ENCODE measurements around the gene PDPK1.
"Not testable (repeated sequence)": the region's sequence is repeated elsewhere in the genome, so short reads cannot be mapped to it uniquely, and the experiment has no call there.

Gene PDPK1

DNA sequence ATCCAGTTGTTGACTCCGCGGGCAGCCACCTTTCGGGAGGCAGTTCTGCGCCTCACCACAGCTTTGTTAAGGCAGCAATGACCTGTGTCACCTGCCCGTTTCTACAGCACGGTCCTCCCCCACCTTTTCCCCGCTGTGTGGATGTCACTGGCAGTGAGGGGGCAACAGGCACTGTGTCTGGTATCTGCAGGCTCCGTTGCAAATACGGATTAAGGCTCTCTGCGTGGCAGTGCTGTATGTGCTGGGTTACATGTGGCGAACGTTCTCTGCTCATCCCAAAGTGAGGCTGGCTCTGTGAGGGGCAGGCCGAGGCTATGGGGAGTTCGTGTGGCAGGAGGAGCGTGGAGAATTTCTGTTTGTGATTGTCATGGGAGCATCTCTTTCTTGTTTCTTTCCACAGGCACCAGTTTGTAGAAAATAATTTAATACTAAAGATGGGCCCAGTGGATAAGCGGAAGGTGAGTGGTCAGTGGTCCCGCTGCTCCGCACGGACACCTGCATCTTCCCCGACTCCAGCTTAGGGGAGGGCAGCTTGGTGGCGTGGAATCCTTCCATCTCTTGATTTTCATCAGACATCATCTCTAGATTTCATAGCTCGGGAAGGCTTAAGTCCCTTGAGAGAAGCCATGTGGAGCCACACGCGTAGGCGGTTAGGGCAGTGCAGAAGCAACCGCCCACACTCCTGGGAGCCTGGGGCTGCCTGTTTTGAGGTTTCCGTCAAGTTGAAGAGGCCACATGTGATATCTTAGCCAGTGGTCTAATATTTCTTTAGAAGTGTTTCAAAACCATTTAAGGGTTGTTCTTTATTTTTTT, 57.8 kb downstream of the PDPK1 start:
- no peak for DNase-seq

DNA sequence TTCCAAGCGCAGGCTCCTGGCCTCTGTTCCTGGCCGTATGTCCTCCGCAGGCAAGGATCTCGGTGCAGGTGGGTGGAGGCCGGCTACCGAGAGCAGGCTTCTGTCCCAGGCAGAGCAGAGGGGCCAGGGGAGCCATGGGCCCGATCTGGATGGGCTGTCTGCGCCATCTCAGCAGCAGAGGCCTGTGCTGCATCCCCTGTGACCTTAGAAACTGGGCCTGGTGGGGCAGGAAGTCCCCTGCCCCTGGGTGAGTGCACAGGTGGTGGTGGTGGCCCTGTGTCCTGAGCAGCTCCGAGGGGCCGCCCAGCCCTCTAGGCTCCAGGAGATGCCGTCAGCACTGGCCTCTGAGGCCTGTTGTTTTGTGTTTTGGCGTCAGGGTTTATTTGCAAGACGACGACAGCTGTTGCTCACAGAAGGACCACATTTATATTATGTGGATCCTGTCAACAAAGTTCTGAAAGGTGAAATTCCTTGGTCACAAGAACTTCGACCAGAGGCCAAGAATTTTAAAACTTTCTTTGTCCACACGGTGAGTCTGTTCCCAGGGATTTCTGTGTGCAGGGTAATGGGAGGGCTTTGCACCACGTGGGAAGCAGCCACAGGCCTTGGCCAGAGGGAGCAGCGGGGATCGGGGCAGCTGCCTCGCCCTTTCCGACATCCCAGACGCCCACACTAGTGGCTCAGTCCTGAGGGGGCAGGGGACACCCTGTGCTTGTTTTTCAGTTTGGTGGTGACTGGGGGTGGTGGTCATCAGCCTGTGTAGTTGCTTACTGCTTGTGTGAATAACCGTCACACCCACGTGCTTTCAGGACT, 59.1 kb downstream of the PDPK1 start:
- no peak for DNase-seq

DNA sequence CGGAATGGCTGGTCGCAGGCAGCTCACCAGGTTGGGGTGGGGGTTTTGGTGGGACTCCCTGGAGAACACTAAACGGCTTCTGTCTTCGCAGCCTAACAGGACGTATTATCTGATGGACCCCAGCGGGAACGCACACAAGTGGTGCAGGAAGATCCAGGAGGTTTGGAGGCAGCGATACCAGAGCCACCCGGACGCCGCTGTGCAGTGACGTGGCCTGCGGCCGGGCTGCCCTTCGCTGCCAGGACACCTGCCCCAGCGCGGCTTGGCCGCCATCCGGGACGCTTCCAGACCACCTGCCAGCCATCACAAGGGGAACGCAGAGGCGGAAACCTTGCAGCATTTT, 59.7 kb downstream of the PDPK1 start:
- no peak for DNase-seq

DNA sequence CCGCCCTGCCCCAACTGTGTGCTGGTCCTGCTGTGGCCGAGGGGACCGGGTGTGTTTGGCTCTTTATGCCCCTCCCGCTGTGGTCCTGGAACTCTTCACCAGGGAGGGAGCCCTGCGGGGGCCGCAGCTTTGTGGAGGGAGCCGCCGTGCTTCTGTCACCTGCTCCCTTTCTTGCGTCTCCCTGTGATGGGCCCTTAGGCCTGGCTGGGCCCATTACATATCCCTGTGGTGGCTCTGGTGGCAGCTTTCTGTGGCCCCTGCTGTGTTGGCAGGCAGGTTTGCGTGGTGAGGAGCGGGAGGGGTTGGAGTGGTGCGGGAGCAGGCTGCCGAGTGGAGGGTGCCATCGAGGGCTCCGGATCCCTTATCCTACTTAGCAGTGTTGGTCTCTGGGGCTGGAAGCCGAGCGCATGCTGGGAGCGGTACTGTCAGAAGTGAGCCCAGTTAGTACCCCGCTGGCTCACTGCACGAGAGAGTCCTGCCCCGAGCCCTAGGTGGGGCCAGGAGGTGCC, 60.4 kb downstream of the PDPK1 start:
- DNase-seq: no peak

DNA sequence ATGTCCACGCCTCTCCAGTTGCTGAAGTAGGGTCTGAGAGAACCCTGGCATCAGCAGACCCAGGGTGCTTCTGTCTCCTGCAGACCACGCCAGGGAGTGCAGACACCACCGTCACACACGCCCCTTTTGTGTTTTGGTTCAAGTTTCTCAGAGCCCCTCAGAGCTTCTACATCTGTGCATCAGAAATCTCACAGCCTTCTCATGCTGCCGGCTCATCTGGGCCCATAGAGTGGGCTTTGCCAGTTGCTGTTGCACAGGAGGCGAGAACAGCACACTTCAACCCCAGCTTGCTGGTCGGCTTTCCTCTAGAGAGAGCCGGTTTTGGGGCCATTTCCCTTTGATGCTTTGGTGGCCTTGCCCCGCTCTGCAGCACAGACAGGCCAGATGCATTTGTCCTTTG, 60.9 kb downstream of the PDPK1 start:
- DNase-seq: no peak

DNA sequence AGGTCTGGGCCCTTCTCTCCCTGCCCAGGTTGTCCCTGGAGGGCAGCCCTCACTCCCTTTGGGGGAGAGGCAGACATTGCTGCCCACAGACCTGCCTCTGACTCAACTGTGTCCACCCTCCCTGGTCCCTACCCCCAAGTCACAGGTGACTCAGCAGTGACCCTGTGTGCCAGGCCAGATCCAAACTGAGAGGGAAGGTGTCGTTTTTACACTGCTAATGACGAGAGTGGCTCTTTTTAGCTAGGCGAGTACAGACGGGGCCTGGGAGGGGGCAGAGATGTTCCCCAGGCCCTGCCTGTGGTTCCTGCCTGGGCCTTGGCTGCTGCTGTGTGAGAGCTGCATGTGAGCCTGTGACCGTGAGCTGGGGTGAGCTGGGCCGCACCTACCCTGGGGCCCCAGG, 61.3 kb downstream of the PDPK1 start:
- DNase-seq: not testable (repeated sequence)

DNA sequence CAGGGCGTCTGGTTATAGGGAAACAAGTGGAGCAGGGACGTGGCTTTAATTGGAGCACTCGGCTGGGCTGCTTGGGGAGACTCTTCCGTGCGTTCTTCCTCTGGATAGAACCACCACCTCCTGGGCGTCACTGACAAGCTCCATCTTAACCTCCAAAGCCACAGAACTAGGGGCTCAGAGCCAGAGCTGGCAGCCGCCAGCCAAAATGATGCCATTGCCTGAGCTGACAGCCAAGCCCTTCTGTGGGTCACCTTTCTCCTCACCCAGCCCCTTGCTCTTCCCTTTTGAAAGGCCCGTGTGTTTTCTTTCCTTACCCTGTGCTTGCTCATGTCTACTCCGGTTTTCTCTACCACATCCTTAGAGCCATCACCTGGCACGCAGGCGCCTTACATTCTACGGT, 62.0 kb downstream of the PDPK1 start:
- not testable (repeated sequence) for DNase-seq

DNA sequence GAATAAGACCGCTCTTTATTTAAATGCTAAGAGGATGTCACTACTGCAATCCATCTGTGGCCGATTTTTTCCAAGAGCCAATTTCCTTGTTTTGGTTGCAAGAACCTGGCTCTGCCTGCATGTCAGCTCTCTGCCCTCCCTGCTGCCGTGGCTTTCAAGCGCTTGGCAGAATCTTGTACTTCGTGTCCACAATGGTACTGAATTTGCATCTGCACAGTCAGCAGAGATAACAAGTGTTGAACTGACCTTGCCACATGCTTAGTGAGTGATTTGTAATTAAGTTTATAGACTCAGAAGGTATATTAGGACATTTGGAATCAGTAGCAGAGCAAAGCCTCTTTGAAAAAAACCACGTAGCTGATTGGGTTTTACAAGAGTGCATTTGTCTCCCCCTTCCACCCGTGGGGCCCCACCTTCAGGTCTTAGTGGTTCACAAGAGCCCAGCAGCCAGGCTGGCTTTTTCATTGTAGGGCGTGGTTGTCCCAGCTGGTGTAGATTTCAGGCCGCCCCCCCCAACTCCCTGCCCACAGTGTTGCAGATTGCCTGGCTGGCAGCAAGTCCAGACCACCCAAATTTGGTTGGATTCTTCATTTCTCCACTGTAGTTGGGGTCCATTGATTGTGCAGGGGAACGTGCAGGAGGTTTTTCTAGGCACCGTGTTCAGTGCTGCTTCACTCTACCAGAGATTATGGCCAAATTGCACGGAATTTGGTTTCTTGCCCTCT, 63.6 kb downstream of the PDPK1 start:
- DNase-seq: not testable (repeated sequence)

DNA sequence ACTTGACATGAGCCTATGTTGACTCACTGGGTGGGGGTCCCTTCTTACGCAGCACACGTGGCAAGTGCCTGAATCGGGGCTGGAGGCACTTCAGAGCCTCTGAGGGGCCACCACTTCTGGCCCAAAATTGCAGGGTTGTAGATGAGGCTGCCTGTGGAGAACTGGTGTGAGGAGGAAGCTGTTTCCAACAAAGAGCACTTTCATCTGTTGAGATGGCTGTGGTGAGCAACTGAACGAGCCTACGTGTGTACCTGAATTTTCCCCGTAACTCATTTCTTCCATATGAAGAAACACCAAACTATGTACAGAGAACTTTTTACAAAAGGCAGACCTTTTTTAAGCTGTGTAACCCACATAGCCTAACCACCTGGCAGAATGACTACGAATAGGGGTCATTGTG, 64.4 kb downstream of the PDPK1 start:
- not testable (repeated sequence) for DNase-seq

DNA sequence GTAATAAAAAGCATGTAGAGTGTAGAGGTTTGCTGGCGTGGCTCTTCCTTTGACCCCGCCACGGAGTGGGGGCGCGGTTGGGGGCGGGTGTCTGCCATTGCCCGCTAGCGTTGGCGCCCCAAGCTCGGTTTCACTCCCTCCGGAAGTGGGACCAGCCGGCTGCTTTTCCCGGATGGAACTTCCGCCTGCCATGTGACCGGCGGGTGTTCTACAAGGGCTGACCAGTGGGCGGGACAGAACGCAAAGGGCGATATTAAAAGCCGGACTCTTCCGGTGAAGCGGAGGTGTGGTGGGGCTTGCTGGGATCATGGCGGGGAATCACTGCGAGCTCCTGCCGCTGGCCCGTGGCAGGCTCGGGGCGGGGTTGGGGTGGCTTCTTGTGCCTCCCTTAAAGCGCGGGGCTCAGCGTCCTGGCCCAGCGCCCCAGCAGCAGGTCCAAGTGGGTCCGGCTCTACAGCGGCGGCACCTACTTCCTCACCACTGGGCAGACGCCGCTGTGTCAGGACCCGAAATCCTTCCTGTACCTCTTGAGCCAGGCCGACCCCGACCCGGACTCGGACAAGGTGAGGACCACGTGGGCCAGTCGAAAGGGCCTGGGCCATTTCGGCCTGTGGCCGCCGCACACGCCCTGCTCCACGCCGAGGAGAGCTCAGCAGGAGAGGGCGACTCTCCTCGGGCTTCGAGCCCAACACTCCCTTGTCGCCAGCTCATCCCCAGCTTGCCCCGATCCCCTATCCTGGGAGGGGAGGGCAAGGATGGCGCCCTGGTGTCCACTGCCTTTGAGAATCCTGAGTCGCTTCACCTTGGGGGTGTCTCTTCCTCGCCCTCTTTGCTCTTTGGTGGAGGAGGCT, 65.6 kb downstream of the PDPK1 start:
- peak; percentile 85 for DNase-seq

DNA sequence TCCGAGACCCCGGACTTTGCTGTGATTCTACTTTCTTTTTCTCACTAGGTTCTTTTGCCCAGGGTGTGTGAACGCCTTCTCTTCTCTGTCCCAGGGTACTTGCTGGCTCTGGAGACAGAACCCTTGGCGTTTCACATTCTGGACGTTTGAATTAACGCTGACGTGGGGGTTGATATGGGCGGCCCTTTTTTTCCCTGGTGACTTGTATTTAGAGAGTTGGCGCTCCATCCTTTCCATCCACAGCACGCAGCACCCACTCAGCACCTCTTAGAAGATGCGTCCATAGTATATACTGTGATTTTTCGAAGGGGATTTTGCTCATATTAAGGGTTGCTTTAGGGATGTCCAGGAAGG, 66.2 kb downstream of the PDPK1 start:
- not testable (repeated sequence) for DNase-seq

DNA sequence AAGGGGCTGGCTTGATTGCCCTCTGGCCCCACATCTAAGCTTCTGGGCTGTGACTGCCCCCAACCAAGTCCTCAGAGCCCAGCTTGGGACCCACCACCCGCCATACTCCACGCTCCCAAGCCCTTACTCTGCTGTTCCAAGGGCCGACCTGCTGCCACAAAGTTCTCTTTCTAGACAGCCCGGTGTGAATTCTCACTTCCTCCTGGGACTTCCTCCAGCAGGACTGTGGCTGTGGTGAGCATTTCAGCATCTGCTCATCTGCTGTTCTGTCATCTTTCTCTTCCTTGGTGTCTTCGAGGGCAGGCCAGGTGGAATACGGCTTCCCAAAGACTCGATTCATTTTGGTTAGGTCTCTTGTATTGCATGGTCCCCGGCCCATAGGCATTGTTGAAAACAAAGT, 69.0 kb downstream of the PDPK1 start:
- DNase-seq: not testable (repeated sequence)

DNA sequence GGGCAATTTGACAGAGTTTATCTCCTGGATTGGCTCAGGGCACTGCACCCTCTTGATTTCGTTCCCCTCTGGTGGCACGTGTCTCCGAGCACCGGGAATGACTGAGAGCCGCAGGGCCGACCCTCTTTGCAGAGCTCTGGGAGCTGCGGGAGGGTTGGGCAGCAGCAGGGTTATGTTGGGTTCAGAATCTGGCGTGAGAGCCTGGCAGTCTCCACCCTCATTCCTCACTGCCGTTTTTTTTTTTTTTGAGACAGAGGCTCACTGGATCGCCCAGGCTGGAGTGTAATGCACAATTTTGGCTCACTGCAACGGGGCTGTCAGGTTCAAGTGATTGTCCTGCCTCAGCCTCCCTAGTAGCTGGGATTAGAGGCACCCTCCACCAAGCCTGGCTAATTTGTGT, 71.5 kb downstream of the PDPK1 start:
- not testable (repeated sequence) for DNase-seq

DNA sequence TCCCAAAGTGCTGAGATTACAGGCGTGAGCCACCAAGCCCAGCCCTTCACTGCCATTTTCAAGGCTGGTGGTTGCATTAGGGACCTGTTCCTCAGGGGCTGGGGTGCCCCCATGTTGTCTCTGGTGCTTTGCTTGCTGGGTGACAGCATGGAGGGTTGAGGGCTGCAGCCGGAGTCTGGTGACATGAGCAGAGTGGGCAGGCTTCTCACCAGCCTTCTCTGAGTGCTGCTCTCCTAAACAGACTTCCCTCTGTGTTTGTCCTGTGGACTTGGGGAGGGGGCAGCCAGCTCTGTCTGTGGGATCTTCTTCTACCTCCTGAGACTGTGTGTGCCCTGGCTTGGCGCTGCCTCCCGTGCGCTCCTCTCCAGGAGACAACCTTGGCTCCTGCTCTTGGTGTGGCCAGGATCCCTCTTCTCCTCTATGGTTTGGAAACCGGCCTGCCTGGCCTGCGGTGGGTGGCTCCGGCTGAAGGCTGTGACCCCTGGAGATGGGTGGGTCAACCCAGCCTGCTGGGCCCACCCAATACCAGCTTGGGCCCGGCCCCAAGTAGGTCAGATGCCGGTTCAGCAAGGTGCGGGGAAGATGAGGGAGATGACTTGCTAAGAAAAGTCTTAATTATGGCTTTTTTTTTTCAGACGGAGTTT, 72.1 kb downstream of the PDPK1 start:
- DNase-seq: no peak

DNA sequence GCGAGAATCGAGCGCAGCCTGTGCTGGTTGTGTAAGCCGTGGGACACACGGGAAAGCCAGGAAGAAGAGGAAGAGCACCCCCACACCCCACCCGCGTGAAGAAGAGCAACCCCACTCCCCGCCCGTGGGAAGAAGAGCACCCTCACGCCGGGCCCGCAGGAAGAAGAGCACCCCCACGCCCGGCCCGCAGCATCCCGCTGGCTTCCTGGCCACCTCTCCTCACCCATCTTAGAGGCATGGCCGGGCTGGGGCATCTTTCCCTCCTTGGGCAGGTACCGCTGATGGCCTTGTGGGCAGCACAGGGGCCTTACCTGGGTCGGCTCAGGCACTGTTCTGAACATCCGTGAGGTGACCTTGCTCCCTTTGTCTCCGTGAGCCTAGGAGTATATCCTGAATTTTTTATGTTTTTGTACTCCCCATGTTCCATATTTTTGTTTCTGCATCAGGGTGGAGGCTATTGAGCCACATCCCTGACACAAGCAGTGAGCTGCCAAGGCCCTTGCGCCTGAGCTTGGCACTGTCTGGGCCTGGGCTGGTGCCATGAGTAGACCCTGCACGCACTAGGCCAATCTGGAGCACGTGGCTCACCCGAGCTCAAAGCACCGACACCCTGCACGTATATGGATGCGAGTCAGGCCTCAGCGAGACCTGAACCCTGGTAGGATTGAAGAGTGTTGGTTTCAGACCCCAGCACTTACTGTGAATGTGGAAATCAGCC, 73.1 kb downstream of the PDPK1 start:
- no peak for DNase-seq

DNA sequence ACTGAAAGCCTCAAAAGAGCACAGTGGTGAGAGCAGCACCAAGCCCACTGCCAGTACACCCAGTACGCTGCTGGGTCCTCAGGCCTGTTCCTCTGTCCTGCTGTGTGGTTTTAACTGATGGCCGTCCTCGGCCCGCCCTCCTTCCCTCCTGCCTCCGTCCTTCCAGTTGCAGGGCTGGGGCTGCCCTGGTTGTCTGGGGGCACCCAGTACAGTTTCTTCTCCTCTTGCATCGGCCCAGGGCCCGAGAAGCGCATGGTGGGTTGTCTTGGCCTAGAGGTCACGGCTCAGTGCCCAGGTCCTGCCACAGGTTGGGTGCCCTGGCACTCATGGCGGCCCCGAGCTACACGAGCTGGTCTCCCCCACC, 73.7 kb downstream of the PDPK1 start:
- DNase-seq: no peak

DNA sequence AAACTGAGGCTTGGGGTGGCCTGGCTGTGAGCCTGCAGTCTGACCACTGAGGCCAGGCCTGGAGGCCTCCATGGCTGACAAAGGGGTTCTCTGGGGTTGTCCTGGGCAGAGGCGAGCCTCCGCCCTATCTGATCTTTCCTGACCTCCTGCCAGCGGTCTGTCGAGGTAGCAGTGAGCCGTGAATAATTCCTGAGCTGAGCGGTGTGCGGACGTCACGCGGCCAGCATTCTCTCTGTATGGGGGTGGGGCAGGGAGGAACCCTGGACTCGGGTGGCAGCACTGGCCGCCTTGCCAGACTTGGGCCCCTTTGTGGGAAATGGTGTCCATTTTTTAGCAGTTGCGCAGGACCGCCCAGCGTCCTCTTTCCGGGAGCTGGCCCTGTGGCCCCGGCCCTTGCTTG, 74.1 kb downstream of the PDPK1 start:
- not testable (repeated sequence) for DNase-seq

DNA sequence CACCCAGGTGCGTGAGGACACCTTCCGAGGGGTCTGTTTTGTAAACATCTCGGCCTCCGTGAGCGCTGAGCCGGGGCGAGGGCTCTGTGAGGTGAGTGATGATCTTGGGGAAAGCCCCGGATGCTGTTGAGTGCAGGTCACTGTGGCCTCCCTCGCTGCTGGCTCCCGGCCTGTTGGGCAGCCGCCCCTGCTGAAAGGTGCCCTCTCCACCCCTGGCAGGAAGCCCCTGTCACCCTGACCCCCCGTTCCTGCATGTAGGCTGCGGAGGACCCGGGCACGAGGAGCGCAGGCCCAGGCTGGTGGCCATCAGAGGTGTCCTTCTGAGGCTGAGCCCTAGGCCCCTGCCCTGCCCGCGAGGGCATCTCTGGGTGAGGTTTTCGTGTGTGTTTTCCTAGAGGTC, 75.4 kb downstream of the PDPK1 start:
- DNase-seq: not testable (repeated sequence)

DNA sequence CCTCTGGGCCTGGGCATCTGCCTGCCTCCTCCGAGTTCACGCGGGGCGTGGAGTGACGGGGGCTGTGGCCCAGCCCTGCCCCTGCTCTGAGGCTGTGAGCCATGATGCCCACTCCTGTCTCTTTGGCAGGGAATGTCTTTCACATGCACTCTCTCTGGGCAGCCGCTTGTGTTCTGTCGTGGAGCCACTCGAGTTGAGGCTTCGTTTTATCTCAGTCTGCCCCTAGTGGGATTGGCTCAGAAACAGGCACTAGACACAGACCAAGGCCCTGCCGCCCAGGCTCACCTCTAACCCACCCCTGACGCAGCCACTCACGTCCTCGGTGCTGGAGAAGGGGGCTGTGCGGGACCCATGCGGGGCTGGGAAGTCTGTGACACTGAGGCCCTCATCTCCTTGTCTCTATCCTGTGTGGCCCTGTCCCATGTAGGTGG, 77.0 kb downstream of the PDPK1 start:
- no peak for DNase-seq

DNA sequence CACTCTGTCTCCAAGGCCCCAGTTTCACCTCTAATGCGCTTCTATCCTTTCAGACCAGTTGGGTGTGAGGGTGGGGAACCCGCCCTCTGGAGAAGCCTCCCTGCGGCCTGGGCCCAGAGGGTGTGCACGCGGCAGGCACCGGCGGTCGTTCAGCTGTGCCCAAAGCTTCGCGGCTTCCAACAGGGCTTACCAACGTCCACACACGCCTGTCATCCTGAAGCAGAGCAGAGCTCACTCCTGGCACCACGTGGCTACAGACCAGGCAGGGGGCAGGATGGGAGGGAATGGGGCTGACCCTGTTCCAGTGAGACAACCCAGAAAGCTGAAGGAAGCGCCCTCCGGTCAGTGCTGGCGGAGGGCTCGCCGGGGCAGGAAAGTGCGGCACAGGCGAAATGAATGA, 81.1 kb downstream of the PDPK1 start:
- DNase-seq: not testable (repeated sequence)

DNA sequence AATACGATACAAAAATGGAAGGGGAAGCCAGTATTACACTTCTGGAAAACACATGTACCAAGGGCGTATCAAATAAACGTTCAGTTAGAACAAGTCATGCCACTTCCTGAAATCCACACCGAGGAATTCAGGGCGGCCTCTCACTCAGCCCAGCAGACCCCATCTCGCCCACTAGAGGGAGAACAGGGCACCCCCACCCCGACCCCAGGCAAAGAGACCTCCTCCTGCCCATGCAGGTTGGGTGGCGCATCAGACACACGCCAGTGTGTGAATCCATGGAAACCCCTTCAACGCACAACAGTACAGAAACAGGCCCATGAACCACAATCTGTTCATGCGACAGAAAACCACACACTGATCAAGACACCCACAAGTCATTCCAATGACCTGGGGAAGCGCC, 81.8 kb downstream of the PDPK1 start:
- DNase-seq: not testable (repeated sequence)
